ENCODE data around the gene SPOCK1. TPM values are rescaled to one million over a fixed set of nuclear protein-coding genes. Genes with fewer than 3 reads are reported as not detected.
"Not testable (repeated sequence)": the region's sequence is repeated elsewhere in the genome, so short reads cannot be mapped to it uniquely, and the experiment has no call there.

Gene SPOCK1
- polyA plus RNA-seq, 1 donor from 2014 or later: not detected

DNA sequence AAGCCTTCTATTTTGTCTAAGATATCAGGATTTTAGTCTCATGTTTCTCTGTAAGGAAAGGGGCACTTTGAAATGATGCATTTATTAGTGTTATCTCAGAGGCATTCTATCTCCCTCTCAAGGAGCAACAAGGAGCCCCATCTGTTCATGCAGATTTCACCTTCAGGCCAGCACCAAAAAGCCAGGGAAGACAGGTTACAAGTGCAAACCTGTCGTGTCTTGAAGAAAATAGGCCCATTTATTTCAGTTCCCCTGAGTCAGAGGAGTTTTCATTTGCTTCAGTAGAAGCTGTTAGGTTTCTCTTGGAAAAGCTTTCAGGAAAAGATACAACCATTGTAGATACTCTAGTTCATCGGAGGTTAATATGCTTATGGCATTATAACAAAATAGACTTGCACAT is 97.2 kb downstream of the SPOCK1 start:
- no peaks in the 10 kb centered on the region for H3K4me1 Mint-ChIP-seq
- H3K27ac Mint-ChIP-seq: no peak overlapping the region
- H3K9me3 Mint-ChIP-seq: peaks cover 0 to 4% (median 0%) of the 10 kb centered on the region in 3 donors
- no peaks in the 10 kb centered on the region for H3K36me3 Mint-ChIP-seq
- H3K4me3 Mint-ChIP-seq: no peak overlapping the region
- H3K27me3 Mint-ChIP-seq: peaks cover 8% of the 10 kb centered on the region

DNA sequence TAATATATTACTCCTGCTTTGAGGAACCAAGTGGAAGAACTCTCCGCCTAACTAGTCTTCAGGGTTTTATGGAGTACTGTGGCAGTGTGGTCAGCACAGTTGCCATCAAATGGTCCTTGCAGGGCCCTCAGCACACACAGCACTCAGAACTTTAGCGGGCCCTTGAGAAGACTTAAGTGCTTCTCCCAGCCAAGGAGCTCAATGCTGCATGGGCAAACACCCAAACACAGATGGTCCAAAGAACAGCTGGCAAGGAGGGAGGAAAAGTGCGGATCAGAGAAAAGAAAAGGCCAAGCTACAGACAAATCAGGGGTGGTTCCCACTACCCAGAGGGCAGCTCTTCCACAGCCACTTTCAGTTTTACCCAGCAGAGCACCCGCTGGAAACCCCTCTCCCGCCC is 98.6 kb downstream of the SPOCK1 start:
- H3K27me3 Mint-ChIP-seq: peaks cover 8% of the 10 kb centered on the region
- H3K36me3 Mint-ChIP-seq: no peaks in the 10 kb centered on the region
- no peaks in the 10 kb centered on the region for H3K4me1 Mint-ChIP-seq
- no peak overlapping the region for H3K27ac Mint-ChIP-seq
- no peak overlapping the region for H3K4me3 Mint-ChIP-seq
- H3K9me3 Mint-ChIP-seq: peaks cover 0 to 2% (median 0%) of the 10 kb centered on the region in 3 donors

DNA sequence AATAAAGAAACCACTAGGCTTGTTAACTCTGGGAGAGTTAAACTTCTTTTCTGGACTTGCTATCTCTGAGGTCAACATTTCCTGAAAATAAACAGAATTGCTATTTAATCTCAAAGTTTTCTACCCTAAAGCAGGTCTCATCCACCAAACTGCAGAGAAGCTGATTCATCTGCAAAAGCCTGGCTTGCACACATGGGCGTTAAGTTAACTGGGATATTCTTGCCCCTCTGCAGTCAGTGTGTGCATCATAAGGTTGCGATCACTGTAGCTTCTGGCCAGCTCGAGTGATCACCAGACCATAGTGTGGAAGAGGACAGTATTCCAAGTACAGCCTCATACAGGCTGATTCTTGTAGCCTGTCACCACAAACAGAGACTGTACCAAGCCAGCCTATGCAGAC is 99.2 kb downstream of the SPOCK1 start:
- H3K4me1 Mint-ChIP-seq: no peaks in the 10 kb centered on the region
- peaks cover 0 to 2% (median 0%) of the 10 kb centered on the region in 3 donors for H3K9me3 Mint-ChIP-seq
- no peaks in the 10 kb centered on the region for H3K36me3 Mint-ChIP-seq
- H3K27me3 Mint-ChIP-seq: peaks cover 6% of the 10 kb centered on the region
- no peak overlapping the region for H3K27ac Mint-ChIP-seq
- no peak overlapping the region for H3K4me3 Mint-ChIP-seq

DNA sequence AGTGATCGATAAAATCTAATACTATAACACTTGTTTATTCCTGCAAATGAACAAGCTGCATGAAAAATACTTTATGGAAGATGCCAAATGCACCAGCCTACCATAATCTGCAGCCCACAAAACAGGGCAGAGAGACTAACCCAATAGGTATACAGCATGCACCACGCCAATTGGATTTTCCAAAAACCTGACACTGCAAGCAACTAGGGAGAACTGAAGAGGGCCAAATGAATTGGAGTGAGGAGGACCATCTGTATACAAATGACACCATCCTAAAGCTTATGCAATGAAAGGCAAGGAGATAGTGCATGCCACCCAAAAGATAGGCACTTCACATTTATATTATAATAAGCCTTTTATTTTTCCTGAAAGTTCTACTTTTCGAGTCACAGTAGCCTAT is 100.4 kb downstream of the SPOCK1 start:
- Mint-ChIP-seq H3K4me1 (no peaks in the 10 kb centered on the region), H3K9me3 (peaks cover 0 to 2% (median 0%) of the 10 kb centered on the region in 3 donors), H3K36me3 (no peaks in the 10 kb centered on the region), H3K4me3 (no peak overlapping the region), H3K27me3 (peaks cover 4% of the 10 kb centered on the region), H3K27ac (no peak overlapping the region)

DNA sequence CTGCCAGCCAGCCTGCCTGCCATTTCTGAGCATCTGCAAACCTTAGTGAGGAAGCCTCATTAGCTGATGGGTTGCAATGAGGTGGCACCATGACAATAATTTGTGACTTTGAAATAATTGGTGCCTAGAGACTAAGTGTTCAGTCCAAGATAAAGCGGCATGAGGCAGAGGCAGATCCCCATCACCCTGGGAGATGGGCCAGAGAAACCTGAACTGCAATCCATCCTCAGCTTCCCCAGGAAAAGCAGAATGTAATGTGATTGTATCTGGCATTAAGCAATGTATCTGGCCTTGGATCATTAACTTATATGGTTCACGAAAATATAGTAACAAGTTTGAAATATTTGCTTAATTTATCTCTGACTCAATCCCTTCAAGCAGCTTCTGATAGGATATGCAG is 101.0 kb downstream of the SPOCK1 start:
- Mint-ChIP-seq H3K27ac (no peak overlapping the region), H3K4me3 (no peak overlapping the region), H3K4me1 (no peaks in the 10 kb centered on the region), H3K27me3 (peaks cover 3% of the 10 kb centered on the region), H3K9me3 (peaks cover 0 to 2% (median 0%) of the 10 kb centered on the region in 3 donors), H3K36me3 (no peaks in the 10 kb centered on the region)

DNA sequence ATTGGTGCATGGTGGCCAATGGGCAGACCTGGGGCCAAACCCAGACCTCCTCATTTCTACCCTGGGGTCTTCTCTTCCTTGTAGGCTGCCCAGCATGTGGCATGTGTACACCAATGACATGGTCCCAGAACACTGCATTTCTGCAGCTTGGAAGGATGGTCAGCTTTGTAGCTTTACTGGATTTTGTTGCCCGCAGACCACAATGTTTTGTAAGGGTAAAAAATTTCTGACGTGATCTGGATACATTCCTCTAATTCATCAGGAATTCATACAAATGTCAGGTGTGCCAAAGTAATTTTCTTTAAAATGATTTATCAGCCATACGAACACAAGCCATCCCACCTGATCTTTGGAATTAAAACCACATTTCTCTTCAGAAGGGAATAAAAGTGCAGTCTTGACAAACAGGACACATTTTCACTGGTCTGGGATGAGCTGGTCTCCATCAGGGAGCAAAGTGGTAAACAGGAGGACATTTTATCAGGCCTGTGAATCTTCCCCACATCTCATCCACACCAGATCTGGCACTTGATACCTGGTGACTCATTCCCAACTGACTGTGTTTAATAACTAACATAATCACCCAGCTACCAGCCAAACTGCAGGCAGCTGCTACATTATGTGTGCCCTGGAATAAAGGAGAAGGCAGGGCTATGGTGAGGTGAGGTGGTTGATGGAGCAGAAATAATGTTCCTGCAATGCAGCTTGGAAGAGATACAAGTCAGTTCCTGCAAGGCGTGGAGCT is 103.9 kb downstream of the SPOCK1 start:
- H3K36me3 Mint-ChIP-seq: peaks cover 1% of the 10 kb centered on the region
- H3K27me3 Mint-ChIP-seq: peaks cover 3% of the 10 kb centered on the region
- H3K9me3 Mint-ChIP-seq: peaks cover 0 to 3% (median 0%) of the 10 kb centered on the region in 3 donors
- no peak overlapping the region for H3K4me3 Mint-ChIP-seq
- no peak overlapping the region for H3K27ac Mint-ChIP-seq
- no peaks in the 10 kb centered on the region for H3K4me1 Mint-ChIP-seq

DNA sequence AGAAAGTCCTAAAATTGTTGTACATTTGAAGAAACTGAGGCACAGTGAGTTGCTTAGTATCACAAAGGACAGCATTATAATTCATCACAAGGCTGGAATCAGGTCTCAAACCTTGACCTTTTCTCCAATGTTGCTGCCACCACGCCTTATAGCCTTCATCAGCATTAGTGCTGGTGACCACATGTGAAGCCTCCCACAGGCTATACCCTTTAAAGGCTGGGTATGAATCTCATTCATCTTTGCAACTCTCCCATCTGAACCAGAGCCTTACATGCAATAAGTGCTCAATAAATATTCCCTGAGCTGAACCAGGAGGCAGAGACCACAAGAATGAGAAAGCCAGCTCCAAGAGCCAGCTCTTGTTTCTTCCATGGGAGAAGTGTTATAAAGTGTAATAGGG is 104.7 kb downstream of the SPOCK1 start:
- no peak overlapping the region for H3K4me3 Mint-ChIP-seq
- peaks cover 0 to 3% (median 0%) of the 10 kb centered on the region in 3 donors for H3K9me3 Mint-ChIP-seq
- no peaks in the 10 kb centered on the region for H3K4me1 Mint-ChIP-seq
- no peak overlapping the region for H3K27ac Mint-ChIP-seq
- H3K36me3 Mint-ChIP-seq: peaks cover 1% of the 10 kb centered on the region
- peaks cover 3% of the 10 kb centered on the region for H3K27me3 Mint-ChIP-seq

DNA sequence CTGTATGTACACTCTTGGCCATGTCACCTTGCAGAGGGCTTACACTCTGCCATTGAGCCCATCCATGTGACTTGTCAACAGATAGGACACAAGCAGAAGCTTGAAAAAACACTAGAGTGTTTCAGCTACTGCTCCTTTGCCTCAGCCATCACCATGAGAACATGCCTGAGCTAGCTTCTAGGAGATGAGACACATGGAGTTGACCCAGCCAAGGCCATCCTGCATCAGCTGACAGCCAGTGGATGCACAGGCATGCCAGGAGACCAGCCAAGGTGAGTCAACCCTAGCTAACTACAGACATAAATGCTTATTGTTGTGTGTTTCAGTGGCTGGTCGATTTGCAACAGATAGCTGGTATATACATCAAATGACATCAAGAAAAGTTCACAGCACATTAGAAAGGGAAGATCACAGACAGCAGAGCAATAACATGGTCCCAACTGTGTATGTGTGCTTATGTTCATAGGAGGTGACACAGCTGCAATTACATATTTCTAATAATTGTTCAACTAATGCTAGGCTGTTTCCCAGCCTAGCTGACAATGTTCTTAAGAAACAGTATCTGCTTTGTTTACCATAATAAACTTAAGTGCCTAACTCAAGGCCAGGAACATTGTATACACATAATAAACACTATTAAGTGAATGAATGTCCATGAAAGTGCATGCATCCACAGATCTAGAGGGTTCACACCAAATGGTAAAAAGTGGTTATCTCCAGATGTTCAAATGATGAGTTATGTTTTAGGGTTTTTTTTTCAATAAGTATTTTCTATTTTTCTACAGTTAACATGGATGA is 105.7 kb downstream of the SPOCK1 start:
- no peaks in the 10 kb centered on the region for H3K4me1 Mint-ChIP-seq
- peaks cover 0 to 3% (median 0%) of the 10 kb centered on the region in 3 donors for H3K9me3 Mint-ChIP-seq
- H3K27ac Mint-ChIP-seq: no peak overlapping the region
- H3K36me3 Mint-ChIP-seq: peaks cover 1% of the 10 kb centered on the region
- H3K4me3 Mint-ChIP-seq: no peak overlapping the region
- H3K27me3 Mint-ChIP-seq: peaks cover 3% of the 10 kb centered on the region

DNA sequence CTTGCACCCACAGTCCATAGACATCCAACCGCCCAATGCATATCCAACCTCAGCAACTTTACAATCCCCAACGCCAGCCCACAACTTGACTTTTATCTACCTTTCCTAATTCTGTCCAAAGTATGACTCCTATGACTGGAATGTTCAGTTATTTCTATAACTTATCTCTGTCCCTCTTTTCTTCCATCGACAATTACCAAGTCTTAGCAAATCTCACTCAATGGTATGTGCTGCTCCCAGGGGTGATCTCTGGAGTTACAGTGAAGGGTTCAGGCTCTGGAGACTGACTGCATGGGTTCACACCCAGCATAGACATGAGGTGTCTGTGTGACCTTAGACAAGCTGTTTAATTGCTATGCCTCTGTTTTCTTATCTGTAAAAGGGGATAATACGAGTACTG is 106.9 kb downstream of the SPOCK1 start:
- H3K9me3 Mint-ChIP-seq: peaks cover 0 to 3% (median 0%) of the 10 kb centered on the region in 3 donors
- H3K27ac Mint-ChIP-seq: no peak overlapping the region
- peaks cover 3% of the 10 kb centered on the region for H3K27me3 Mint-ChIP-seq
- H3K4me3 Mint-ChIP-seq: no peak overlapping the region
- H3K36me3 Mint-ChIP-seq: peaks cover 1% of the 10 kb centered on the region
- no peaks in the 10 kb centered on the region for H3K4me1 Mint-ChIP-seq

DNA sequence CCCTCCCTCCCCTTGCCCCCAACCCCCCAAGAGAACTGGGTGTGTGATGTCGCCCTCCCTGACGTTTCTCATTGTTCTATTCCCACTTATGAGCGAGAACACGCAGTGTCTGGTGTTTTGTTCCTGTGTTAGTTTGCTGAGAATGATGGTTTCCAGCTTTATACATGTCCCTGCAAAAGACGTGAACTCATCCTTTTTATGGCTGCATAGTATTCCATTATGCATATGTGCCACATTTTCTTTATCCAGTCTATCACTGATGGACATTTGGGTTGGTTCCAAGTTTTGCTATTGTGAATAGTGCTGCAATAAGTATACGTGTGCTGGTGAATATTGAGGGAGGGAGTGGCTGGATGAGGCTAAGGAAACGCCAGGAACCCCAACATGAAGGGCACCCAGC is 108.1 kb downstream of the SPOCK1 start:
- H3K9me3 Mint-ChIP-seq, H3K4me1 Mint-ChIP-seq, H3K27ac Mint-ChIP-seq, H3K27me3 Mint-ChIP-seq, H3K36me3 Mint-ChIP-seq, H3K4me3 Mint-ChIP-seq: not testable (repeated sequence)

DNA sequence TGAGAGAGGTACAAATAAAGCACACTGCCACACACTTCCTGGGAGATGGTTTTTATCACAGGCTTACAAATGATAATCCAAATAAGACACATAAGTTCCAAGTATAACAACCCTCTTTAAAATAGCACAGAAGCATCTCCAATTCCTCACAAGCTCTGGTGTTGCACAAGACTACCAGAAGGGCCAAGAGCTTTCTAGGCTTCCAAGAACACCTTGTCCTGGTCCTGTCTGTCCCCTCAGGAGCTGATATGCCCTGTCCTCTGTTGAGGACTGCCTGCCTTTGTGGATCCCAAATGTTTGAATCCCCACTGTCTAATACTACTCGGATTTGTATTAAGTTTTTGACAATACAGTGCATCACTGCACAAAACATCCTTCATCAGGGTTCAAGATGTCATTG is 110.1 kb downstream of the SPOCK1 start:
- no peak overlapping the region for H3K27ac Mint-ChIP-seq
- no peak overlapping the region for H3K4me3 Mint-ChIP-seq
- peaks cover 1% of the 10 kb centered on the region for H3K36me3 Mint-ChIP-seq
- peaks cover 2 to 10% (median 3%) of the 10 kb centered on the region in 3 donors for H3K9me3 Mint-ChIP-seq
- no peaks in the 10 kb centered on the region for H3K4me1 Mint-ChIP-seq
- peaks cover 3% of the 10 kb centered on the region for H3K27me3 Mint-ChIP-seq

DNA sequence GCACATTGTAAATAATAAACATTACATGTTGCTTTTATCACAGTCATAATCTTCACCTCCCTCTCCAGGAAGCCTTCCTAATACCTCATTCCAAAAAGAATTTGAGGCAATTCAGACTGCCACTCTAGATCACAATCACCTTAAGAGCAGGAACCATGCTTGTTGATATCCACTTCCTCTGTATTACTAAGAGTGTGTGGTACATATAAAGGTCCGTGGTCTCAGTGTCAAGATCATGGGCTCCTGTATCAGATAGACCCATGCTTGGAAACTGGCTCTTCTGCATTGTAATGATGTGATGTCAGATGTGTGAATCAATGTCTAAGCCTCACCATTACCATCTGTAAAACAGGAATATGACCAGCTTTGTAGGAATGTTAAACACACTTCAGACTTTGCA is 114.1 kb downstream of the SPOCK1 start:
- H3K27ac Mint-ChIP-seq: no peak overlapping the region
- no peaks in the 10 kb centered on the region for H3K27me3 Mint-ChIP-seq
- H3K36me3 Mint-ChIP-seq: peaks cover 4% of the 10 kb centered on the region
- H3K9me3 Mint-ChIP-seq: peaks cover 5 to 26% (median 13%) of the 10 kb centered on the region in 3 donors
- H3K4me3 Mint-ChIP-seq: no peak overlapping the region
- no peaks in the 10 kb centered on the region for H3K4me1 Mint-ChIP-seq

DNA sequence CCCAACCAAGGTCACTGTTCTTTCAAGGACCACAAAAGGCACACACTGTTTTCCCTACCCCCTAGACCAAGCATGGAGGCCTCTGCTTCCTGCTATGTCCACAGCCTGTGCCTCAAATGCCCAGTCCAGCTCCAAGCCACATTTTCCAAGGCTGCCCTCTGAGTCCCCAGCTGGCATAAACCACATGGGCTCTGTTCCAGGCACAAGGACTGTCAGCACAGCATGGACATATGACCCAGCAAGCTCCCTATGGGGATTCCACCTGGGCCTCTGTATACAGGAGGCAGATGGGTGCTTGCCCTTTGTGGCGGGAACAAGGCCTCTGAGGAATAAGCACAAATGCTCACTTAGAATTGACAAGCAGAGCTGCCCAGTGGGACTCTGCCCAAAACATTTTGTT is 115.2 kb downstream of the SPOCK1 start:
- no peak overlapping the region for H3K4me3 Mint-ChIP-seq
- H3K27ac Mint-ChIP-seq: no peak overlapping the region
- peaks cover 7 to 32% (median 13%) of the 10 kb centered on the region in 3 donors for H3K9me3 Mint-ChIP-seq
- H3K4me1 Mint-ChIP-seq: no peaks in the 10 kb centered on the region
- H3K36me3 Mint-ChIP-seq: peaks cover 4% of the 10 kb centered on the region
- H3K27me3 Mint-ChIP-seq: no peaks in the 10 kb centered on the region

DNA sequence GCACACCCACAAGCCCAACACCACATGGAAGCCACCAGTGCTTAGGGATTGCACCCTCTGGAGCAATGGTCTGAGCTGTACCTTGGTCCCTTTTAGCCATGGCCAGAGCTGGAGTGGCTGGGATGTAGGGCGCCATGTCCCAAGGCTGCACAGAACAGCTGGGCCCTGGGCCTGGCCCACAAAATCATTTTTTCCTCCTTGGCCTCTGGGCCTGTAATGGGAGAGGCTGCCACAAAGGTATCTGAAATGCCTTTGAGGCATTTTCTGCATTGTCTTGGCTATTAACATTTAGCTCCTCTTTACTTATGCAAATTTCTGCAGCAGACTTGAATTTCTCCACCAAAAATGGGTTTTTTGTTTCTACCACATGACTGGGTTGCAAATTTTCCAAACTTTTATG is 117.6 kb downstream of the SPOCK1 start:
- no peaks in the 10 kb centered on the region for H3K4me1 Mint-ChIP-seq
- peaks cover 7 to 32% (median 13%) of the 10 kb centered on the region in 3 donors for H3K9me3 Mint-ChIP-seq
- H3K36me3 Mint-ChIP-seq: peaks cover 4% of the 10 kb centered on the region
- H3K4me3 Mint-ChIP-seq: no peak overlapping the region
- H3K27me3 Mint-ChIP-seq: peaks cover 2% of the 10 kb centered on the region
- H3K27ac Mint-ChIP-seq: no peak overlapping the region

DNA sequence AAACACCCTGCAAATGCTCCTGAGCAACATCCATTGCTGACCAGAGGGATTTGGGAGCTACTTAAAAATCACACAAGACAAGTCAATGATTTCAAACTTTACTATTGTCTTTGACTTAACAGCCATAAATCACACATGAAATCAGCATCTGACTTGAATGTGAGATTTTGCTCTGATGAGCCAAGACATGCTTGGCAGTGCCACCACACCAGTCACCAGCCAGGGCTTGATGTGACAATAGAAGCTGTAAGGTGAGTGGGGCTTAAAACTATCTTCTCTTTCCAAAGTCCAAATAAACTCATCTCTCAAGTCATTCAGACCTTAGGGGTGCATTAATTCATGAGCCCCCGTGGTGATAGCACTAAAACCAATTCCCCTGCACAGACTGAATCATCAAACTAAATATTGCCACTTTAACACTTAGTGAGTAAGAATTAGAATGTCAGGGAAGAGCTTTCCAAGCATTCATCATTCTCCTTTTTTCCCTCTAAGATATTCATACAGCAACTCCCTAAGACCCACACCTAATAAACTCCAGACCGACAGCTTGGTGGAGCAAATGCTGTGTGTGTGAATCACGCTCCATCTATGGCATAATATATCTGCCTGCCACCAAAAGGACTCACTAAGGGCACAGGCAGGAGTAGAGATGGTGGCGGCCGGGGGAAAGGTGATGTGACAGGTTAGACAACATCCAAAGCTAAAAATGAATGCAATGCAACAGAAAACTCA is 119.4 kb downstream of the SPOCK1 start:
- H3K9me3 Mint-ChIP-seq: peaks cover 7 to 22% (median 13%) of the 10 kb centered on the region in 3 donors
- H3K27me3 Mint-ChIP-seq: peaks cover 2% of the 10 kb centered on the region
- H3K4me3 Mint-ChIP-seq: no peak overlapping the region

More for the DNA sequence above, 119.4 kb downstream of the SPOCK1 start:
- Mint-ChIP-seq H3K4me1 (no peaks in the 10 kb centered on the region), H3K36me3 (peaks cover 4% of the 10 kb centered on the region), H3K27ac (no peak overlapping the region)

Data from IgD-negative memory B cell (primary cell).